H1 (cell line): ENCODE results near the gene RABGAP1. TPM values are rescaled to one million over a fixed set of nuclear protein-coding genes. Genes with fewer than 3 reads are reported as not detected.

ENCODE experiments used
- CBX5 ChIP-seq: fragments of 300-800, 300-1000 bp; sonication (generic); IDR thresholded peaks from 2 replicates; pipeline ENCODE4 v1.7.1; 2016; ENCODE audit warnings: antibody characterized with exemption, low read length, low read depth
- CHD2 ChIP-seq: IDR thresholded peaks from 2 replicates; pipeline ENCODE4 v1.6.1; 2012; ENCODE audit warnings: low read length, improper control_type of control experiment
- EGR1 ChIP-seq: IDR thresholded peaks from 2 replicates; pipeline ENCODE4 v1.6.1; 2011; ENCODE audit warnings: low read depth, low read length, borderline replicate concordance
- GTF2F1 ChIP-seq: IDR thresholded peaks from 2 replicates; pipeline ENCODE4 v1.6.1; 2012; ENCODE audit warnings: low read depth, low read length, improper control_type of control experiment, borderline replicate concordance
- KDM1A ChIP-seq: fragments of 200-600, 300-600 bp; sonication (generic); IDR thresholded peaks from 2 replicates; pipeline ENCODE4 v1.7.1; 2016; ENCODE audit warnings: mild to moderate bottlenecking, low read length, borderline replicate concordance
- KDM5A ChIP-seq: fragments of 200-600 bp; IDR thresholded peaks from 2 replicates; pipeline ENCODE4 v1.7.1; 2012; ENCODE audit warnings: mild to moderate bottlenecking, low read length, inconsistent platforms, mixed read lengths
- SIRT6 ChIP-seq: IDR thresholded peaks from one replicate; pipeline ENCODE4 v1.7.1; 2012; ENCODE audit warnings: low read length, inconsistent platforms
- ZNF274 ChIP-seq: IDR thresholded peaks from 2 replicates; pipeline ENCODE4 v1.7.0; 2012; ENCODE audit warnings: low read length, borderline replicate concordance; ENCODE audit errors: extremely low read depth
- polyA plus RNA-seq, 7 experiments: library from polyadenylated mRNA; depleted of rRNA in 3 of 7; stranded (reverse) in 5 of 7; unstranded in 2 of 7; fragments of >200 nt in 5 of 7; fragments of 200-250 nt in 2 of 7; gene quantifications; 1 replicate in 5 of 7; 2 replicates in 1 of 7; 4 replicates in 1 of 7; pipeline versions ENCODE4 v1.2.1 to v1.2.3, GENCODE V29; 2011 to 2013; ENCODE audit warnings: missing spikeins in 2 of 7, mixed read lengths in 2 of 7
- total RNA-seq: library from RNA; stranded (reverse); fragmentation: NEBNext Ultra II Directional; extraction: Animal tissue kit (Norgen Biotek cat#: 25700); gene quantifications from 2 replicates; pipeline ENCODE4 v1.2.1, GENCODE V29; 2021

Gene RABGAP1
- total and polyA plus RNA-seq, 2 of the 8 experiments (the other 6 are each of a cell fraction or from before 2014, with no cell fraction given) = 15.7 to 38.3 TPM

- TF ChIP-seq ZNF274 (no peak), KDM1A (no peak), KDM5A (no peak), GTF2F1 (no peak), SIRT6 (no peak), CBX5 (no peak), CHD2 (no peak), EGR1 (no peak)
Observed at GRCh38 chr9:123061216-123061615, 120.4 kb downstream of the RABGAP1 start (continued).
